Measurements from ENCODE around the gene GATB.

- TF ChIP-seq ZNF280C (tag by site-specific recombination; IDR thresholded peaks at IDR 0.05) (no peak), ZNF114 (tag by site-specific recombination; IDR thresholded peaks at IDR 0.05) (no peak), CTCF (tag by site-specific recombination; IDR thresholded peaks at IDR 0.05) (no peak)
Measured at GRCh38 chr4:151690164-151690870, 70.5 kb downstream of the GATB start.

Measured in HEK293 (cell line).